ENCODE measurements around the gene GNL1. TPM values are rescaled to one million over a fixed set of nuclear protein-coding genes. Genes with fewer than 3 reads are reported as not detected.

The GNL1 gene
- total and polyA plus RNA-seq, 2 experiments from 2014 or later, result 31.4 to 42.5 TPM

- peaks cover 13% of the 10 kb centered on the region for H3K27me3 Mint-ChIP-seq (ENCODE audit: insufficient read depth, low read depth, poor library complexity)
- no peak overlapping the region for H2AFZ ChIP-seq
- H3K36me3 ChIP-seq (ENCODE audit: insufficient read depth), result peaks cover 20% of the 10 kb centered on the region
- peaks cover 18% of the 10 kb centered on the region for H3K4me1 ChIP-seq (ENCODE audit: insufficient read depth)
- peaks cover 31% of the 10 kb centered on the region for H3K4me1 Mint-ChIP-seq
- no peaks in the 10 kb centered on the region; the same call in 2 of the 3 replicates for H3K9me3 Mint-ChIP-seq
- no peak for ATAC-seq
- peaks cover 6% of the 10 kb centered on the region; the same call in 1 of the 2 replicates for H3K27me3 ChIP-seq (ENCODE audit: insufficient read depth)
- H3K4me3 Mint-ChIP-seq, result peak overlapping the region; percentile 96; the same call in 2 of the 3 replicates
- no peak for DNase-seq (ENCODE audit: low spot score)
- H3K9me2 ChIP-seq (ENCODE audit: insufficient read depth), result no peaks in the 10 kb centered on the region
- peak overlapping the region; percentile 99 for H3K4me2 ChIP-seq
- peaks cover 8% of the 10 kb centered on the region; the same call in 1 of the 2 replicates for H3F3A ChIP-seq (replicated peaks; ENCODE audit: low read depth)
- peaks cover 57% of the 10 kb centered on the region for H3K79me2 ChIP-seq (replicated peaks; ENCODE audit: insufficient read depth)
- no peak overlapping the region for H3K27ac Mint-ChIP-seq
- no peak overlapping the region for H3K27ac ChIP-seq (ENCODE audit: low read depth)
- peak overlapping the region; percentile 95 for H3K4me3 ChIP-seq
- H4K20me1 ChIP-seq (replicated peaks; ENCODE audit: insufficient read depth), result peaks cover 33% of the 10 kb centered on the region
- peaks cover 33% of the 10 kb centered on the region for H3K36me3 Mint-ChIP-seq (ENCODE audit: low read depth)
- TF ChIP-seq ZNF114 (CRISPR knock-in tag; IDR thresholded peaks at IDR 0.05) (no peak), ZNF331 (CRISPR knock-in tag; IDR thresholded peaks at IDR 0.05; ENCODE audit: low read depth) (no peak), EZH2phosphoT487 (IDR thresholded peaks at IDR 0.05; ENCODE audit: unreplicated experiment) (no peak), STAT1 (IDR thresholded peaks at IDR 0.05; ENCODE audit: unreplicated experiment) (no peak), JUNB (IDR thresholded peaks at IDR 0.05; ENCODE audit: unreplicated experiment) (no peak), EZH2 (IDR thresholded peaks at IDR 0.05; ENCODE audit: low read depth, unreplicated experiment) (no peak), CTCF (conservative IDR thresholded peaks at IDR 0.05; ENCODE audit: low read depth in 2 of 2) (no peak), NANOG (IDR thresholded peaks at IDR 0.05; ENCODE audit: borderline replicate concordance) (no peak), POLR2AphosphoS5 (IDR thresholded peaks at IDR 0.05; ENCODE audit: low read depth) (no peak), REST (IDR thresholded peaks at IDR 0.05; ENCODE audit: unreplicated experiment) (no peak), ETS1 (IDR thresholded peaks at IDR 0.05) (no peak), CREB1 (CRISPR knock-in tag; IDR thresholded peaks at IDR 0.05; ENCODE audit: low read depth) (no peak)
- TF ChIP-seq, protein P1, sequence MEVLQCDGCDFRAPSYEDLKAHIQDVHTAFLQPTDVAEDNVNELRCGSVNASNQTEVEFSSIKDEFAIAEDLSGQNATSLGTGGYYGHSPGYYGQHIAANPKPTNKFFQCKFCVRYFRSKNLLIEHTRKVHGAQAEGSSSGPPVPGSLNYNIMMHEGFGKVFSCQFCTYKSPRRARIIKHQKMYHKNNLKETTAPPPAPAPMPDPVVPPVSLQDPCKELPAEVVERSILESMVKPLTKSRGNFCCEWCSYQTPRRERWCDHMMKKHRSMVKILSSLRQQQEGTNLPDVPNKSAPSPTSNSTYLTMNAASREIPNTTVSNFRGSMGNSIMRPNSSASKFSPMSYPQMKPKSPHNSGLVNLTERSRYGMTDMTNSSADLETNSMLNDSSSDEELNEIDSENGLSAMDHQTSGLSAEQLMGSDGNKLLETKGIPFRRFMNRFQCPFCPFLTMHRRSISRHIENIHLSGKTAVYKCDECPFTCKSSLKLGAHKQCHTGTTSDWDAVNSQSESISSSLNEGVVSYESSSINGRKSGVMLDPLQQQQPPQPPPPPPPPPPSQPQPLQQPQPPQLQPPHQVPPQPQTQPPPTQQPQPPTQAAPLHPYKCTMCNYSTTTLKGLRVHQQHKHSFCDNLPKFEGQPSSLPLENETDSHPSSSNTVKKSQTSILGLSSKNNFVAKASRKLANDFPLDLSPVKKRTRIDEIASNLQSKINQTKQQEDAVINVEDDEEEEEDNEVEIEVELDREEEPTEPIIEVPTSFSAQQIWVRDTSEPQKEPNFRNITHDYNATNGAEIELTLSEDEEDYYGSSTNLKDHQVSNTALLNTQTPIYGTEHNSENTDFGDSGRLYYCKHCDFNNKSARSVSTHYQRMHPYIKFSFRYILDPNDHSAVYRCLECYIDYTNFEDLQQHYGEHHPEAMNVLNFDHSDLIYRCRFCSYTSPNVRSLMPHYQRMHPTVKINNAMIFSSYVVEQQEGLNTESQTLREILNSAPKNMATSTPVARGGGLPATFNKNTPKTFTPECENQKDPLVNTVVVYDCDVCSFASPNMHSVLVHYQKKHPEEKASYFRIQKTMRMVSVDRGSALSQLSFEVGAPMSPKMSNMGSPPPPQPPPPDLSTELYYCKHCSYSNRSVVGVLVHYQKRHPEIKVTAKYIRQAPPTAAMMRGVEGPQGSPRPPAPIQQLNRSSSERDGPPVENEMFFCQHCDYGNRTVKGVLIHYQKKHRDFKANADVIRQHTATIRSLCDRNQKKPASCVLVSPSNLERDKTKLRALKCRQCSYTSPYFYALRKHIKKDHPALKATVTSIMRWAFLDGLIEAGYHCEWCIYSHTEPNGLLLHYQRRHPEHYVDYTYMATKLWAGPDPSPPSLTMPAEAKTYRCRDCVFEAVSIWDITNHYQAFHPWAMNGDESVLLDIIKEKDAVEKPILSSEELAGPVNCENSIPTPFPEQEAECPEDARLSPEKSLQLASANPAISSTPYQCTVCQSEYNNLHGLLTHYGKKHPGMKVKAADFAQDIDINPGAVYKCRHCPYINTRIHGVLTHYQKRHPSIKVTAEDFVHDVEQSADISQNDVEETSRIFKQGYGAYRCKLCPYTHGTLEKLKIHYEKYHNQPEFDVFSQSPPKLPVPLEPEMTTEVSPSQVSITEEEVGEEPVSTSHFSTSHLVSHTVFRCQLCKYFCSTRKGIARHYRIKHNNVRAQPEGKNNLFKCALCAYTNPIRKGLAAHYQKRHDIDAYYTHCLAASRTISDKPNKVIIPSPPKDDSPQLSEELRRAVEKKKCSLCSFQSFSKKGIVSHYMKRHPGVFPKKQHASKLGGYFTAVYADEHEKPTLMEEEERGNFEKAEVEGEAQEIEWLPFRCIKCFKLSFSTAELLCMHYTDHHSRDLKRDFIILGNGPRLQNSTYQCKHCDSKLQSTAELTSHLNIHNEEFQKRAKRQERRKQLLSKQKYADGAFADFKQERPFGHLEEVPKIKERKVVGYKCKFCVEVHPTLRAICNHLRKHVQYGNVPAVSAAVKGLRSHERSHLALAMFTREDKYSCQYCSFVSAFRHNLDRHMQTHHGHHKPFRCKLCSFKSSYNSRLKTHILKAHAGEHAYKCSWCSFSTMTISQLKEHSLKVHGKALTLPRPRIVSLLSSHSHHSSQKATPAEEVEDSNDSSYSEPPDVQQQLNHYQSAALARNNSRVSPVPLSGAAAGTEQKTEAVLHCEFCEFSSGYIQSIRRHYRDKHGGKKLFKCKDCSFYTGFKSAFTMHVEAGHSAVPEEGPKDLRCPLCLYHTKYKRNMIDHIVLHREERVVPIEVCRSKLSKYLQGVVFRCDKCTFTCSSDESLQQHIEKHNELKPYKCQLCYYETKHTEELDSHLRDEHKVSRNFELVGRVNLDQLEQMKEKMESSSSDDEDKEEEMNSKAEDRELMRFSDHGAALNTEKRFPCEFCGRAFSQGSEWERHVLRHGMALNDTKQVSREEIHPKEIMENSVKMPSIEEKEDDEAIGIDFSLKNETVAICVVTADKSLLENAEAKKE (CRISPR knock-in tag; IDR thresholded peaks at IDR 0.05), result no peak
These were observed 16.8 kb upstream of the GNL1 start for GRCh38 chr6:30573113-30573512.
